ENCODE results near the gene PARD3B.

DNA sequence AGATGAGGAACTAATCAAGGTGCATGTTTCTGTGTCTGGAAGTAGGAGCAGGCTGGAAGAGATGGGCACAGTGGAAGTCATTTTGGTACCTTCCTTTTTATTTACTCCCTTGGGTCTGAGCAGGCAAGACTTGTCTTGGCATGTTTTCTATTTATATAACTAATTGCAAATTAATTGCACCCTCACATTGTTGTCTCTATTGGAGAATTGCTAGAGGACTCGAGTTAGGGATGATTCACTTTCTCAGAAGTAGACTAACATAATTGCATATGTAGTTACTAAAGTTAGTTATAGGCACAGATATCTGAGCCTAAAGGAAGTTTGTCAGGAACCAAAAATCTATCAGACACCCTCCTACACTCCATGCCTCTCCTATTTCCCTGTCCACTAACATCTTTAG, 1044.2 kb downstream of the PARD3B start:
- TF ChIP-seq CTCF (IDR thresholded peaks at IDR 0.05; ENCODE audit: borderline replicate concordance, extremely low read depth, low read length, poor library complexity, severe bottlenecking) (no peak), EZH2 (IDR thresholded peaks at IDR 0.05; ENCODE audit: borderline replicate concordance, low read depth, low read length, severe bottlenecking) (no peak)

Measured in DND-41 (cell line).